ENCODE results near the gene OXNAD1. TPM values are rescaled to one million over a fixed set of nuclear protein-coding genes. Genes with fewer than 3 reads are reported as not detected.

The OXNAD1 gene
- total and polyA plus RNA-seq, 2 of the 13 experiments (the other 11 are each of a cell fraction or from before 2014, with no cell fraction given), result 9.9 to 18.8 TPM

DNA sequence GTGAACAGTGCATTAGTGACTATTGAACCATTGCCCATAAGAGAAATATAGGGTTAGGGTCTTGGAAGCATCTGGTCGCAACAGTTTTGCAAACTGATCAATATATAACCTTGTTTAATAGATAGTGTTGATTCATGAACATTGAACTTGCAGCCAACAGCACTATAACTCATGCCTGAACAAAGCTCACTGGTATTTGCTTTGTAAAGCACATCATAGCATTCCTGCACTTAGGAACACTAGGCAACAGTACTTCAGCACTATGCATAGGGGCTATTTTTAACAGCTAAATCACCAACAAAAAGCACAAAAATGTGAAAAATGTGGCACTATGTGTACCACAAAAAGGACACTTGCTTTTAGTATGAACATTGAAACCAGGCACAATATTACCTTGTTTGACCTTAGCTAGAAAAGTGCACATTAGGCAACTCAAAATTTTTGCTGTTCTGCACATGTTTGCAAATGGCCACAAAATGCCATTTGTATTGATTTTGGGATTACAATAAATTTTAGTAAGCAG lies 68.0 kb downstream of the OXNAD1 start (continued):
- TF ChIP-seq HOXA5 (CRISPR knock-in tag; IDR thresholded peaks at IDR 0.05) (no peak), ZNF749 (CRISPR knock-in tag; IDR thresholded peaks at IDR 0.05; ENCODE audit: borderline replicate concordance) (no peak), MNT (IDR thresholded peaks at IDR 0.05) (no peak), ZNF253 (CRISPR knock-in tag; IDR thresholded peaks at IDR 0.05; ENCODE audit: borderline replicate concordance) (no peak), MEIS1 (CRISPR knock-in tag; IDR thresholded peaks at IDR 0.05; ENCODE audit: borderline replicate concordance) (no peak), SKI (IDR thresholded peaks at IDR 0.05; ENCODE audit: partially characterized antibody) (peak; percentile 32), ZBTB7A (CRISPR knock-in tag; IDR thresholded peaks at IDR 0.05) (no peak; the same call in 1 of the 2 replicates), ZIK1 (CRISPR knock-in tag; IDR thresholded peaks at IDR 0.05; ENCODE audit: borderline replicate concordance, low read depth) (no peak), ESRRA (CRISPR knock-in tag; IDR thresholded peaks at IDR 0.05; ENCODE audit: low read depth) (peak; percentile 52; the same call in 1 of the 2 replicates), MEF2D (CRISPR knock-in tag; IDR thresholded peaks at IDR 0.05) (peak; percentile 100), ZNF605 (CRISPR knock-in tag; IDR thresholded peaks at IDR 0.05) (no peak), TBX3 (IDR thresholded peaks at IDR 0.05; ENCODE audit: borderline replicate concordance) (peak; percentile 95), ZNF235 (CRISPR knock-in tag; IDR thresholded peaks at IDR 0.05; ENCODE audit: borderline replicate concordance) (no peak), NKX3-1 (CRISPR knock-in tag; IDR thresholded peaks at IDR 0.05) (no peak), ZBTB34 (CRISPR knock-in tag; IDR thresholded peaks at IDR 0.05) (peak; percentile 73; the same call in 1 of the 2 replicates), ZNF639 (CRISPR knock-in tag; conservative IDR thresholded peaks at IDR 0.05) (0 out of 2 replicates have a peak, but pooled peaks have one; percentile 49)
- TF ChIP-seq, protein P1, sequence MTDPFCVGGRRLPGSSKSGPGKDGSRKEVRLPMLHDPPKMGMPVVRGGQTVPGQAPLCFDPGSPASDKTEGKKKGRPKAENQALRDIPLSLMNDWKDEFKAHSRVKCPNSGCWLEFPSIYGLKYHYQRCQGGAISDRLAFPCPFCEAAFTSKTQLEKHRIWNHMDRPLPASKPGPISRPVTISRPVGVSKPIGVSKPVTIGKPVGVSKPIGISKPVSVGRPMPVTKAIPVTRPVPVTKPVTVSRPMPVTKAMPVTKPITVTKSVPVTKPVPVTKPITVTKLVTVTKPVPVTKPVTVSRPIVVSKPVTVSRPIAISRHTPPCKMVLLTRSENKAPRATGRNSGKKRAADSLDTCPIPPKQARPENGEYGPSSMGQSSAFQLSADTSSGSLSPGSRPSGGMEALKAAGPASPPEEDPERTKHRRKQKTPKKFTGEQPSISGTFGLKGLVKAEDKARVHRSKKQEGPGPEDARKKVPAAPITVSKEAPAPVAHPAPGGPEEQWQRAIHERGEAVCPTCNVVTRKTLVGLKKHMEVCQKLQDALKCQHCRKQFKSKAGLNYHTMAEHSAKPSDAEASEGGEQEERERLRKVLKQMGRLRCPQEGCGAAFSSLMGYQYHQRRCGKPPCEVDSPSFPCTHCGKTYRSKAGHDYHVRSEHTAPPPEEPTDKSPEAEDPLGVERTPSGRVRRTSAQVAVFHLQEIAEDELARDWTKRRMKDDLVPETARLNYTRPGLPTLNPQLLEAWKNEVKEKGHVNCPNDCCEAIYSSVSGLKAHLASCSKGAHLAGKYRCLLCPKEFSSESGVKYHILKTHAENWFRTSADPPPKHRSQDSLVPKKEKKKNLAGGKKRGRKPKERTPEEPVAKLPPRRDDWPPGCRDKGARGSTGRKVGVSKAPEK (CRISPR knock-in tag; IDR thresholded peaks at IDR 0.05; ENCODE audit: borderline replicate concordance), result no peak

All from HepG2 (cell line).